Muscle of arm (tissue), 14 donors: ENCODE measurements around the gene HECTD1. TPM values are rescaled to one million over a fixed set of nuclear protein-coding genes. Genes with fewer than 3 reads are reported as not detected.
"Not testable (repeated sequence)": the region's sequence is repeated elsewhere in the genome, so short reads cannot be mapped to it uniquely, and the experiment has no call there.

Experiments
- DNase-seq: peaks from one replicate; pipeline ENCODE4 v3.0.0-alpha.2; 2013
- long read RNA-seq, 11 donors: transcript quantifications; one replicate each; lab custom pipeline, GENCODE V29; 2026
- polyA plus RNA-seq, 12 donors: library from polyadenylated mRNA; unstranded; fragments of 120-200 nt; gene quantifications; one replicate each; pipeline ENCODE4 v1.2.1, GENCODE V29; 2013; ENCODE audit not compliant: insufficient read length in 12 of 12

HECTD1 gene
- 100 to 1,000 TPM in 10 of 12 donors, 10 to 100 TPM in 1, not detected in 1; 74.2 to 157 (median 125) TPM for polyA plus RNA-seq
- long read RNA-seq, donor 1, transcript HECTD1-212 (2 exons, 595 nt): major isoform, 8 of 13 reads
- long read RNA-seq, donor 1, partial matches to known transcripts: 0 of 13 reads
- long read RNA-seq, donor 1, other reads (novel, unspliced or antisense): 0 of 13 reads
- long read RNA-seq, donor 2, partial matches to known transcripts: 0 of 3 reads
- long read RNA-seq, donor 2, other reads (novel, unspliced or antisense): 0 of 3 reads
- long read RNA-seq, donor 3: 0 reads
- long read RNA-seq, donor 4, partial matches to known transcripts: 0 of 4 reads
- long read RNA-seq, donor 4, other reads (novel, unspliced or antisense): 0 of 4 reads
- long read RNA-seq, donor 5, partial matches to known transcripts: 0 of 3 reads
- long read RNA-seq, donor 5, other reads (novel, unspliced or antisense): 0 of 3 reads
- long read RNA-seq, donor 6, partial matches to known transcripts: 0 of 5 reads
- long read RNA-seq, donor 6, other reads (novel, unspliced or antisense): 0 of 5 reads
- long read RNA-seq, donor 7, partial matches to known transcripts: 0 of 3 reads
- long read RNA-seq, donor 7, other reads (novel, unspliced or antisense): 0 of 3 reads
- long read RNA-seq, donor 8, partial matches to known transcripts: 17 of 22 reads
- long read RNA-seq, donor 8, other reads (novel, unspliced or antisense): 0 of 22 reads
- long read RNA-seq, donor 9, partial matches to known transcripts: 0 of 5 reads
- long read RNA-seq, donor 9, other reads (novel, unspliced or antisense): 0 of 5 reads
- long read RNA-seq, donor 10, partial matches to known transcripts: 0 of 4 reads
- long read RNA-seq, donor 10, other reads (novel, unspliced or antisense): 0 of 4 reads
- long read RNA-seq, donor 11, transcript HECTD1-212 (2 exons, 595 nt): major isoform, 6 of 9 reads
- long read RNA-seq, donor 11, partial matches to known transcripts: 0 of 9 reads
- long read RNA-seq, donor 11, other reads (novel, unspliced or antisense): 0 of 9 reads

GRCh38 chr14:31207755-31208545 lies at the start of gene HECTD1:
Gene HECTD1, minus strand, starts transcription at chr14:31207793. Its CDS starts 1,857 bp downstream, at chr14:31205936.
- peak; percentile 91 for DNase-seq

GRCh38 chr14:31257244-31257553 lies 49.6 kb upstream of the HECTD1 start:
- no peak for DNase-seq

- DNase-seq: no peak
Observed at GRCh38 chr14:31256534-31257243, 49.1 kb upstream of the HECTD1 start.

GRCh38 chr14:31255918-31256317 lies 48.3 kb upstream of the HECTD1 start:
- DNase-seq: not testable (repeated sequence)

- DNase-seq: no peak
Observed at GRCh38 chr14:31255286-31255685, 47.7 kb upstream of the HECTD1 start.

- no peak for DNase-seq
Observed at GRCh38 chr14:31253746-31254471, 46.3 kb upstream of the HECTD1 start.

- DNase-seq: no peak
Observed at GRCh38 chr14:31252865-31253264, 45.3 kb upstream of the HECTD1 start.

- no peak for DNase-seq
Observed at GRCh38 chr14:31251028-31251958, 43.7 kb upstream of the HECTD1 start.

GRCh38 chr14:31244626-31245025 lies 37.0 kb upstream of the HECTD1 start:
- DNase-seq: no peak

GRCh38 chr14:31243860-31244259 lies 36.3 kb upstream of the HECTD1 start:
- no peak for DNase-seq

GRCh38 chr14:31242161-31242940 lies 34.8 kb upstream of the HECTD1 start:
- not testable (repeated sequence) for DNase-seq

- DNase-seq: no peak
Observed at GRCh38 chr14:31241450-31242114, 34.0 kb upstream of the HECTD1 start.

- DNase-seq: no peak
Observed at GRCh38 chr14:31239741-31240140, 32.1 kb upstream of the HECTD1 start.

GRCh38 chr14:31235462-31235861 lies 27.9 kb upstream of the HECTD1 start:
- no peak for DNase-seq

GRCh38 chr14:31232081-31232480 lies 24.5 kb upstream of the HECTD1 start:
- DNase-seq: no peak

- DNase-seq: not testable (repeated sequence)
Observed at GRCh38 chr14:31231272-31231671, 23.7 kb upstream of the HECTD1 start.

GRCh38 chr14:31230573-31230958 lies 23.0 kb upstream of the HECTD1 start:
- DNase-seq: no peak
